Thyroid gland (tissue), 4 donors: ENCODE data around the gene EDIL3. TPM values are rescaled to one million over a fixed set of nuclear protein-coding genes. Genes with fewer than 3 reads are reported as not detected.
A peak's percentile ranks its signal among the peaks of the same experiment; 100 is the strongest.

Source experiments
- DNase-seq, 2 donors: peaks; one replicate each; pipeline ENCODE4 v3.0.0-alpha.2; 2019
- H3K27ac ChIP-seq, 3 donors: fragments of 200-600 bp; sonication (generic); 1 replicate in 2 of 3; 2 replicates in 1 of 3; pipeline ENCODE4 v1.5.1; 2016 to 2019; ENCODE audit warnings: mild to moderate bottlenecking in 1 of 3, moderate library complexity in 1 of 3
- H3K27me3 ChIP-seq: fragments of 200-600 bp; sonication (generic); one replicate; pipeline ENCODE4 v1.5.1; 2019
- H3K36me3 ChIP-seq, 2 donors: fragments of 200-600 bp; sonication (generic); one replicate each; pipeline ENCODE4 v1.5.1; 2016 to 2019
- H3K4me1 ChIP-seq, 2 donors: fragments of 200-600 bp; sonication (generic); one replicate each; pipeline ENCODE4 v1.5.1; 2017 to 2019
- H3K4me3 ChIP-seq, 3 donors: fragments of 200-600 bp; sonication (generic); replicated peaks in 1 of 3; 1 replicate in 2 of 3; 2 replicates in 1 of 3; pipeline ENCODE4 v1.5.1; 2016; ENCODE audit warnings: mild to moderate bottlenecking in 1 of 3
- H3K9me3 ChIP-seq: fragments of 200-600 bp; sonication (generic); one replicate; pipeline ENCODE4 v1.5.1; 2017
- CTCF ChIP-seq, 6 experiments: fragments of 200-600 bp in 3 of 6; fragments of 450-650 bp in 3 of 6; sonication (generic) in 3 of 6; IDR thresholded peaks; one replicate each; pipeline ENCODE4 v1.5.1; 2016 to 2019; ENCODE audit warnings: antibody characterized with exemption in 6 of 6, mild to moderate bottlenecking in 2 of 6, inconsistent platforms in 1 of 6, moderate library complexity in 1 of 6
- POLR2A ChIP-seq, 2 donors: fragments of 450-650 bp; IDR thresholded peaks; one replicate each; pipeline ENCODE4 v1.6.1; 2017; ENCODE audit warnings: antibody characterized with exemption in 2 of 2, mild to moderate bottlenecking in 2 of 2, moderate library complexity in 1 of 2
- WGBS, 2 donors: methylation state at CpG; one replicate each; pipeline ENCODE4 v1.1.5; 2017; 5-methylcytosine and 5-hydroxymethylcytosine counted together
- intact Hi-C: fragments of 100-400 bp; cut with DNase I; formaldehyde crosslinking; loops from one replicate; pipeline ENCODE4 v1.15.1; 2023
- total RNA-seq, 4 donors: library from RNA; depleted of rRNA; stranded (reverse); fragments of >200 nt; gene quantifications; one replicate each; pipeline ENCODE4 v1.2.3, GENCODE V29; 2016

EDIL3 gene
- total RNA-seq, 4 donors from 2014 or later, result 2.0 to 5.5 (median 3.3) TPM

- Histone ChIP-seq H3K4me1 (peaks cover 3 to 23% of the 10 kb centered on the region in 2 donors), H3K9me3 (no peaks in the 10 kb centered on the region), H3K4me3 (peak overlapping the region in 1 of 3 donors; percentile 15), H3K27me3 (peaks cover 10% of the 10 kb centered on the region), H3K27ac (no peak overlapping the region), H3K36me3 (no peaks in the 10 kb centered on the region)
- TF ChIP-seq CTCF (IDR thresholded peaks at IDR 0.05) (no peak), POLR2A (IDR thresholded peaks at IDR 0.05) (no peak)
- intact Hi-C loops, result no loop called here
- DNase-seq, result no peak
- WGBS, 2 donors, result 4 to 5% methylated on average over 18 to 20 of the region's 26 CpGs
These were observed 1.3 kb downstream of the EDIL3 start for GRCh38 chr5:84383296-84383815.

- H3K27me3 ChIP-seq, result peaks cover 10% of the 10 kb centered on the region
These were observed 2.1 kb downstream of the EDIL3 start for GRCh38 chr5:84382363-84383295.

GRCh38 chr5:84381502-84382362, 2.9 kb downstream of the EDIL3 start:
- Histone ChIP-seq H3K36me3 (no peaks in the 10 kb centered on the region), H3K4me1 (peaks cover 3 to 23% of the 10 kb centered on the region in 2 donors), H3K4me3 (peak overlapping the region in 1 of 3 donors; percentile 15), H3K27me3 (peaks cover 10% of the 10 kb centered on the region), H3K9me3 (no peaks in the 10 kb centered on the region), H3K27ac (no peak overlapping the region)
- WGBS, 2 donors, result 39 to 40% methylated on average over 14 of the region's 14 CpGs
- TF ChIP-seq POLR2A (IDR thresholded peaks at IDR 0.05) (no peak), CTCF (IDR thresholded peaks at IDR 0.05) (no peak)
- no peak for DNase-seq
- intact Hi-C loops, result no loop called here

More at GRCh38 chr5:84382363-84383295, 2.1 kb downstream of the EDIL3 start:
- DNase-seq, result peak in 1 of 2 donors; percentile 2
- intact Hi-C loops, result no loop called here
- Histone ChIP-seq H3K4me1 (peaks cover 3 to 23% of the 10 kb centered on the region in 2 donors), H3K27ac (no peak overlapping the region), H3K36me3 (no peaks in the 10 kb centered on the region), H3K9me3 (no peaks in the 10 kb centered on the region), H3K4me3 (peak overlapping the region in 1 of 3 donors; percentile 15)
- no peak for TF ChIP-seq POLR2A (IDR thresholded peaks at IDR 0.05)
- TF ChIP-seq CTCF (IDR thresholded peaks at IDR 0.05), result no peak
- WGBS, 2 donors, result 2 to 5% methylated on average over 40 to 44 of the region's 45 CpGs

GRCh38 chr5:84379749-84380148, 4.9 kb downstream of the EDIL3 start:
- peaks cover 3 to 23% of the 10 kb centered on the region in 2 donors for H3K4me1 ChIP-seq
- intact Hi-C loops, result no loop called here
- no peak overlapping the region for H3K4me3 ChIP-seq
- no peak for DNase-seq
- no peaks in the 10 kb centered on the region for H3K9me3 ChIP-seq
- H3K27ac ChIP-seq, result no peak overlapping the region
- peaks cover 10% of the 10 kb centered on the region for H3K27me3 ChIP-seq
- 78 to 81% methylated on average over 2 of the region's 2 CpGs for WGBS, 2 donors
- H3K36me3 ChIP-seq, result no peaks in the 10 kb centered on the region
- TF ChIP-seq CTCF (IDR thresholded peaks at IDR 0.05), result no peak
- TF ChIP-seq POLR2A (IDR thresholded peaks at IDR 0.05), result no peak
